ENCODE measurements around the gene MARK2.

Gene MARK2

DNA sequence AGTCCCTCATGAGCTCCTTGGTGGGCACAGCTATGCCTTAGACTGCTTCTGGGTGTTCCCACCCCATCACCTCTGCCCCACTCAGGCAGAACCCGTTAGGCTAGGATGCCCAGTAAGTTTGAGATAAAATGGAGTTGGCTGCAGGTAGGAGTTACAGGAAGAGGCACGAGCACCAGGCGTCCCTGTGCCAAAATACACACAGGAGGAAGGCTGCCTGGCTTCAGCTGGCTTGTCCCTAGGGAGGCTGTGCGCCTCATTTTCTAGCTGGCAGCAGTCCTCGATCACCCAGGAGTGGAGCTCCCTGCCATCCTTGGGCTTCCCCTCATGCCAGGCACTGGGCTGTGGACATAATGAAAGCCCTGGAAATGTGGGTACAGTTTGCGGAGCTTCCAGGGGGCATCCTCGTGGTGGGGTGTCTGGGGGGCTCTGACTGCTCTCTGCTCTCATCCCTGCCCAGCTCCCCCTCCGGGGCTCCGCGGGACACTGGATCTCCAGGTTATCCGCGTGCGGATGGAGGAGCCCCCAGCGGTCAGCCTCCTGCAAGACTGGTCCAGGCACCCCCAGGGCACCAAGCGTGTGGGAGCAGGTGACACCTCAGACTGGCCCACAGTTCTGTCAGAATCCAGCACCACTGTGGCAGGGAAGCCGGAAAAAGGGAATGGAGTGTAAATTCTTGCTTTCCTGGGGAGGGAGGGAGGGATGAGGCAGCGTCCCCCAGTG, 12.3 kb upstream of the MARK2 start:
- DNase-seq (ENCODE audit: insufficient read length, low spot score) = no peak
- FAIRE-seq = no peak

DNA sequence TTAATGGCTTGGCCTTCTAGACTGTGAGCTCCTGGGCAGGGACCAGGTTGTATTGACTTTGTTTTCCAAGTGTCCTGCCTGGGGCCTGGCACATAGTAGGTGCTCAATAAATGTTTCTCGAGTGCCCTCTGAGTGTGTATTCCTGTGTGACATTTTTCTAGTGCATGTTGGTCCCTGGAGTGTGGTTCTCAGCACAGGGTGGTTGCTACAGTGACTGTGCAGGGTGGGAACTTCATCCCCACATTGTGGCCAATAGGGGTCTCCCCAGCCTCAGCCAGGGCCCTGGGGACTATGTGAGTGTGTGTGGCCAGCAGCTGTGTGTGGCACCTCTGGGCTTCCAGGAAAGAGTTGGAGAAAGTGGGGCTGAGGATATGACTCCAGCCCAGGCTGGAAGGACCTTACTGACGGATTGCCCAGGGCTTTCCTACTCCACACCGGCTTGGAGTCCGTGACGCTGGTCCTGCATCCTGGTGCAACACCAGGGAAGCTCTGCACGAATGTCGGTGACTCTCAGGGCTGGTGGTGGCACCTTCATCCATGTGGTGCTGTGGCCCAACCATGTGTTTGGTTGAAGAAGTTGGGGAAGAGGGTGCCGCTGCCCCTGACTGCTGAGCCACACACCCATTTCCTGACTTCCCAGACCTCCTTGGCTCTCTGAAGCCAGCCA, 9.0 kb upstream of the MARK2 start:
- peak; percentile 54 for DNase-seq (ENCODE audit: insufficient read length, low spot score)
- no peak for FAIRE-seq

DNA sequence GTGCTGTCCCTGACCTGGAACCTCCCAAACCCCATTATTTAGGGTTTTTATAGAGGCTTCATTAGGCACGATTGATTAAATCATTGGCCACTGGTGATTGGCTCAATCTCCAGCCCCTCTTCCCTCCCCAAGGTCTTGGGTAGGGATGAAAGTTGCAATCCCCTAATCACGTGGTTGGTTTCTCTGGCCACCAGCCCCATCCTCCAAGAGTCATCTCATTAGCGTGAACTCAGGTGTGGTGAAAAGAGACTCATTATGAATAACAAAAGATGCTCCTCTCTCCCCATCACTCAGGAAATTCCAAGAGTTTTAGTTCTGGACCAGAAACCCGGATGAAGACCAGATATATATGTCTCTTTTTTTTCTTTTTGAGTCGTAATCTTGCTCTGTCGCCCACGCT, 7.6 kb upstream of the MARK2 start:
- no peak for FAIRE-seq

DNA sequence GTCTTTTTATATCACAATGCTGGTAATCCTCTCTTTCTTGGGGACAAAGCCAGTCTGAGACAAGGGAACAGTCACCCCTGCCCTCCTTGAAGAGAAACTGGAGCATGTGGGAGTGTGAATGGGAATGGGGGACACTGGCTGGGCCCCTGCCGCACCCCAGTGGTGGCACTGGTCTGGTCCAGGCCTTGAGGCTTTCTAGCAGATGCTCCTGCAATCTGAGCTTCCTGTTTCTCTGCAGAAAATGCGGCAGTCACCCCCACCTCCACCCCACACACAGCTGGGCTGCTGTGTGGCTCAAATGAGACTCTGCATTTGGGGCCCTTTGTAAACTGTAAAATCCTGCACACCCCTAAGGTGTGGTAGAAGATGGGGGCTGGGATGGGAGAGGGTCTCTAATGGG, 6.6 kb upstream of the MARK2 start:
- DNase-seq (ENCODE audit: insufficient read length, low spot score) = no peak
- no peak for FAIRE-seq

More for the DNA sequence above, 7.6 kb upstream of the MARK2 start:
- no peak for DNase-seq (ENCODE audit: insufficient read length, low spot score)

DNA sequence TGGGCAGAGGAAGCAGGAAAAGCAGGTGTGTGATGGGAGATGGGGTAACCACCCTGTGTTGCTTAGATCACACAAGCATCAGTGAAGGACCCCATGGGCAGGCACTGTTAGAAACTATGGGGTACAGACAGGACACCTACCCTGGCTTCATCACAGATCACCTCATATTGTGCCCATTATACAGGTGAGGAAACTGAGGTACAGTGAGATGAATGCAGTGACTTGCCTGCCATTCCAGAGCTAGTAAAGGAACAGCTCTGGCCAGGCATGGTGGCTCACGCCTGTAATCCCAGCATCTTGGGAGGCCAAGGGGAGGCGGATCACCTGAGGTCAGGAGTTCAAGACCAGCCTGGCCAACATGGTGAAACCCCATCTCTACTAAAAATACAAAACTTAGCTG, 5.9 kb upstream of the MARK2 start:
- no peak for FAIRE-seq

DNA sequence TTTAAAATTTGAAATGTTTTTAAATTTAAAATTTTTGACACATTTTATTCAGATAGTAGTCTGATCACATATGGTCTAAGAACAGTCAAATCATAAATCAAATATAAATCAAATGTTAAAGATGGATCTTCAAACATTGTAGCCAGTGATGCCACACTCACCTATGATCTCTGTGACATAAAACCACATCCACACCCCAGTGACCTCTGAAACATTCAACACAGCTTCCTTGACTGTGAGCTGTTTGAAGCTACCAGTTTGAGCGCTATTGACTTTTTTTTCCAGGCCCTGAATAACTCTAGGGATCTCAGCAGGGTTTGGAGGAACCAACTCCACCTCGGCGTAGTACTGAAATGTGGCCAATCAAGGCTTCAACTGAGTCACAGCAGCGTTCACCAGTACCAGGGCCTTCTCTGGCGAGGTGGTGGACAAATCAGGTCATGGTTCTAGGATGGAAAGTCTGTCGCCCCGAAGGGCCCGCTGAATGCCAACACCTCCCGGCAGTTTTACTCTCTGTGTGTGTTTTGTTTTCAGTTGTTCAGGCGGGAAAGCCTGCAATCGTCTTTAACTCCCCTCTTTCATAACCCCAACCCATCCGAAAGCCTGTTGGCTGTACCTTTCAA, 4.3 kb upstream of the MARK2 start:
- no peak for DNase-seq (ENCODE audit: insufficient read length, low spot score)
- no peak for FAIRE-seq

More for the DNA sequence above, 5.9 kb upstream of the MARK2 start:
- no peak for DNase-seq (ENCODE audit: insufficient read length, low spot score)

DNA sequence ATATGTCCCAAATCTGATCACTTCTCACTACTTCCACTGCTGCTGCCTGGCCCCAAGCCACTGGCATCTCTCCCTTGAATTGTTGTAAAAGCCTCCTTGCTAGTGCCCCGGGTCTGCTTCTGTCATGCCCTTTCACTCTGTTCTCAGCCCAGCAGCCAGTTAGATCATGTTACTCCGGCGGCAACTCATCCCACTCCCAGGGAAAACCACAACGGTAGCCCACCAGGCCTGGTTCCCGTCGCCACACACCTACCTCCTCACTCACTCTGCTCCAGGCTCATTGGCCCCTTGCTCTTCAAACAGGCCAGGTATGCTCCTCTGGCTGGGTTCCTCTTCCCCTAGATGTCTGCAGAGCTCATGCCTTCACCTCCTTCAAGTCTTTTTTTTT, 3.8 kb upstream of the MARK2 start:
- FAIRE-seq (no peak), DNase-seq (ENCODE audit: insufficient read length, low spot score) (no peak)

DNA sequence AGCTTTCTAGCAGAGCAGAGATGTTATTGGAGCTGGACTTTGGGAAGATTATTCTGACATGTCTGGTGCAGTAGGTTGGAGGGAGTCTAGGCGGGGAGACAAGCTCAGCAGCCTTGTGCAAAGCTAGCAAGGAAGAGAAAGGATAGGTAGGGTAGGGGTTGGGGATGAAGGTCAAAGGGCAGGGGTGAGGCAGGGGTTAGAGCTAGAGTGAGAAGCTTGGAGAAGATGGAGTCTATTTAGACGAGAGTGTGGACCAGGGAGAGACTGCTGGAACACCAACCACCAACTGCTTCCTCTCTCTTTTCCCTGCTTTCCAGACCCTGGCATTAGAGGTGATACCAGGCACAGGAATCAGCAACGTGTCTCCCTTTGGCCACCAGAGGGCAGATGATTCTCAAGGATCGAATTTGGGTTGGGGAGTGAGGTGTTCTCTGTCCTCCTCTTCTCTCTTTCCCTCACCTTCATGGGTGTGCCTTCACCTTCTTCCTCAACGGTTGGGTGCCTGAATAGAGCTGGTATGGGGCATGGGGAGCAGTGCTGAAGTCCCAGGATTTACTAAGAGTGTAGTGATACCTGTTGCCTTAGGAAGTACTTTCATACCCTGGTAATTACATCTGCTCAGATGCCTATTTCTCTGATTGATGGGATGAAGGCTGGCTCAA, 1.8 kb upstream of the MARK2 start:
- DNase-seq (ENCODE audit: insufficient read length, low spot score) (peak; percentile 80), FAIRE-seq (no peak)

DNA sequence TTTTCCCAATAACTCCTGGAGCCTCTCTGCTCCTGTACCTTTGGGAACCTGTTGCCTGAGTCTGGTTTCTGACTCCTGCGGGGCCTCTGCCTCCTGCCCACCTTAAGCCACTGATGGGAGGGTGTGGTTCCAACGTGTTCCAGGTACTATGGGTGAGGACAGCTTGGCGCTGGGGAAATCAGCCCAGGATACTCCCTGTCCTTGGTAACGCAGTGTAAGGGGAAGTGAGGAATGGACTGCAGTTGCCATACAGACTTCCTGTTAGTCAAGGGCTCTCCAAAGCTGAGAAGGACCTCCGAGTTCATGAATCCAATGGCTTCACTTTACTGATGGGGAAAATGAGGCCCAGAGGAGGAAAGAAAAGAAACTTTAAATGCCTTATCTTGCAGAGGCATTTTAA, 1.2 kb upstream of the MARK2 start:
- DNase-seq (ENCODE audit: insufficient read length, low spot score) (no peak), FAIRE-seq (no peak)

DNA sequence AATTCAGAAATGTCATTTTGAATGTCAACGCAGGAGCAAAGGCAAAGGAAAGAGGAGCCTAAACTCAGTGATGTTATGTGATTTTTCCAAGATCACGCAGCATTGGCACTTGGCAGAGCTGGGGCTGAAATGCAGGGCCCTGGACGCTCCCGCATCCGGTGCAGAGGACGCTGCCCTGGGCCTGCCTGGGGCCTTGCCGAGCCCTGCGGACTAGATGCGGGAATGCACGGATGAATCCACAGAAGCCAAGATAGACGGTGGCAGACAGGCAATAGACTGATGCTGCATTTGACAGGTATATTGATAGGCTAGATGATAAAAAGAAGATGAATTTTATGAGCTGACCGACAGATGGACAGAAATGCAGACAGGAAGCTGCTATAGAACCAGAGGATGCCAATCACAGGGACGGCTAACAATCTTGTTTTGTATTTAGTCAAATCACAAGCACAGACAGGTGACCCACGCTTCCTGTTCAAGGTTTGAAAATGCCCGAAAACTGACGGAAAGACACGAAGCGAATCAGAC, 696 bp upstream of the MARK2 start:
- FAIRE-seq (no peak), DNase-seq (ENCODE audit: insufficient read length, low spot score) (no peak)

DNA sequence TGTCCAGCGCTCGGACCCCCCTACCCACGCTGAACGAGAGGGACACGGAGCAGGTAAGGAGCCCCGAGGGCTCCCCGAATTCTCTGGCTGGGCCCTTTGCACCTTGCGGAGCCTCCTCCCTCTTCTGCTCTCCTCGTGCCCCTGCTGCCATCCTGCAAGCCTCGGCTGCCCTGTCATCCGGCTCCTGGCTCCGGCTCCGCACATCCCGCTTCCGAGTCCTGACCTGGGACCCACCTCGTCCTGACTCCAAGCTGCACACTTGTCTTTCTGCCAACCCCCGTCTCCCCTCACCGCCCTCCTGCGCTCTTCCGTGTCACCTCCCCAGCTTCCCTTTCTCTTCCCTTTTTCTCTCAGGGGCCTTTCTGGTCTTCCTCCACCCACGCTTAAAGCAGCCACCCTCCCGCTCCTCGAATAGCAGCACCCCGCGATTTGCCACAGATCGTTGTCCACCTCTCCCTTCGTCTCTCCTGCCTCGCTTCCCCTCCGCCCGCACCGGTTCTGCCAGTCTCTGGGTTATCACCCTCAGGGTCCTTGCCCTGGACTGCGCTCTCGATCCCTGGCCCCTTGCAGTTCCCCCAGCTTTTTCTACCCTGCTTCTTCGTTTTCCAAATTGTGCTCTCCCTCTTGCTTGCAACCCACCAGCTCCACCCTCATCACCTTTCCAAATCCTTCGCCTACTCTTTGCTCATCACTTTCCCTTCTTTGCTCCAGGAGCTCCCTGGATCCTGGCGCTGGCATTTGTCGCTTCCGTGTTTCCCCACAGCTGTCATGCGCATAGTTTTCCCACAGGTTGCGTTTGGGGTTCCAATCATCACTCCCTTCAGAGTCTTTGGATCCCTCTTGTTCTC, 822 bp downstream of the MARK2 start:
- DNase-seq (ENCODE audit: insufficient read length, low spot score) (no peak), FAIRE-seq (no peak)

DNA sequence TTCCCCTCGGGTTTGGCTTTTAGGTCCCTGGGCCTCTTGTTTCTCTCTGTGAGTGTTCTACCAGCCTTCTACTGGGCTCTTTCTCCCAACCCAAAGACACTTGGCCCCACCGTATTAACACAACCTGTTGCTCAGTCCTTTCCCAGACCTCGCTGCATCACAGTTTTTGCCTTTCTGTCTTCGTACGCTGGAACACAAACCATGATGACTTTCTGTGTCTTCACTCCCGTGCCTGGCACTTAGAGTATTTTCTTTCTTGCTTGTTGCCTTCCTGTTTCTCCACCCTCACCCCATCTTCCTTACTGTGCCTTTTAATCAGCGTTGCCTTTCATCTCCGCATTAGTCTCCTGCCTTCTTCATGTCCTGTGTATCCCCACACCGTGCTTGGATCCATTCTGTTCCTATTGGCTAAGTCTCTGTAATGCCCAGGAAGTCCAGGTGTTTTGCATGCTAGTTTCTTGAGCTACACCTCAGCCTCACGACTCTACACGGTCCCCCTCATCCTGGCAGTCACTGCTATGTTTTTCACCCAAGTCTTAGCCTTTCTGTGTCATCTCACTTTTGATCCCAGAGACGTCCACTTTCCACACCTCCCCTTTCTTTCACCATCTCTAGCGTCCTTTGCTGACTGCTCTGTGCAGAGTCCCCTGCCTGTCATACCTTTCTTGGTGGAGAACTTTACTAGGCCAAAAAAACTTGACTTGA, 1.6 kb downstream of the MARK2 start:
- FAIRE-seq (no peak), DNase-seq (ENCODE audit: insufficient read length, low spot score) (no peak)

DNA sequence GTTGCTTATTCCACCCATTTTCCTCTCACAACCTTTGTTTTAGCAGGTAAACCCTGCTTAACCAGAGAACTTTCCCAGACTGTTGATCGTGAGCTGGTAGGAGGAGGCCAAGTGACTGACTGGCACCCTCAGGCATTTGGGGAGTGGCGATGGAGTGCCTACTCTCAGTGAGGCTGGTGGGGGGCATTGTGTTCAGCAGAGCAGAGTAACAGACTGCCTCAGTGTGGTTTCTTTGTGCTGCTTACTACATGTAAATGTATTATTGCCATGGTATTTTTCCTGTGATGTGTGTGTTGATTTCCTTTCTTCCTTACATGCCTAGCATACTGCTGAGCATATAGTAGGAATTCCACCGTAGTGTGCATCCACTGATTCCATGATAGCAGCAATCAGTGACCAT, 2.6 kb downstream of the MARK2 start:
- no peak for FAIRE-seq
- DNase-seq (ENCODE audit: insufficient read length, low spot score) = no peak

DNA sequence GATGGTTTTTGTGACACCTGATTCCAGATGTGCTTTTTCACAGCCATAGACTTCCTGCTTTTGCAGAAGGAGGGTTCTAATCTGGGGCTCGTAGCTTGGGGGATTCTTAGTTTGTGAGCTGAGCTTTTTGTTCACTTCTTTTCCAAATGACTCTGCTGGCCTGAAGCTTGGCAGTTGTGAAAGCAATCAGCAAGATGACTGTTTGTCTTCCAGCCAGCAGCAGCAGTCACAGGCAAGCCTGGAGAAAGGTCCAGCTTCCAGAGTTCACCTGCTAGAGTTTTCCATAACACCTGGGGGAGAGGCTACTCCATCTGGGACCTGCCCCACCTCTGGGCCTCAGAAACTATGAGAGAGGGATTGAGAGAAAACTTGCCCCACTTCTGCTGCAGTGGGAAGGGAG, 4.1 kb downstream of the MARK2 start:
- no peak for DNase-seq (ENCODE audit: insufficient read length, low spot score)
- no peak for FAIRE-seq

DNA sequence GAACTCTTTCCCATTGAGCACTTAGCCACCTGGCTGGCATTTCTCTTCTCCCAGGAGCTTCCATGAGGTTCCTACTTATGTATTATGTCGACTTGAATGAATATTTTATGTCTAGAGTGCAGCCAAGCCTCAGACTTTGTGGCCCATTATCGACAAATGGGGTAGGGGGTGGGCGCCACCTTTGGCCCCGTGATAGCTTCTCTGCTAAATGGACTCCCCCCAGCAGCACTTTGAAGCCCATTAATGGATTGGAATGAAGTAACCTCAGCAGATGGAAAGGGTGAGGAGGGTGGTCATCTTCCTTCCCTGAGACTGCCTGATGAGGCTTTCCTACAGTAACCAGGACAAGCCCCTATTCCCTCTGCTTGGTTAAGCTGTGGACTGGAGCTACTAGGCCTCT, 5.9 kb downstream of the MARK2 start:
- FAIRE-seq (no peak), DNase-seq (ENCODE audit: insufficient read length, low spot score) (no peak)

DNA sequence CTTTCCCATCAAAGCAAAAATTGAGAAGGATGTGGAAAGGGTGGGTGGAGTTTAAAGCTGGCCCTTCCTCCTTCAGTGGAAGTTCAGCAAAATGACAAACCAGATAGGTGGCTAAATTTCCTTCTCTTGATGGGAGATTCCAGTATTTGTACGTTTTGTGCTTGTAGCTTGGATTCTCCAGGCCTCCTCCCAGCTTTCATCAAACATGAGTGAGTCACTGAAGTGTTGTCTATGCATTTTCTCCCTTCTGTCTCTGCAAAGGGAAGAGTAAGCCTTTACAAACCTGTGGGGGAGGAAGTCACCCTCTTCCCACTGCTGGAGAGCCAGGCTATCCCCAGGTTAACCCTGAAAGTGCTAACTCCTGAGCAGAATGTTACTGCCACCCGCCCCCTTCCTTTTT, 6.4 kb downstream of the MARK2 start:
- FAIRE-seq (no peak), DNase-seq (ENCODE audit: insufficient read length, low spot score) (no peak)

DNA sequence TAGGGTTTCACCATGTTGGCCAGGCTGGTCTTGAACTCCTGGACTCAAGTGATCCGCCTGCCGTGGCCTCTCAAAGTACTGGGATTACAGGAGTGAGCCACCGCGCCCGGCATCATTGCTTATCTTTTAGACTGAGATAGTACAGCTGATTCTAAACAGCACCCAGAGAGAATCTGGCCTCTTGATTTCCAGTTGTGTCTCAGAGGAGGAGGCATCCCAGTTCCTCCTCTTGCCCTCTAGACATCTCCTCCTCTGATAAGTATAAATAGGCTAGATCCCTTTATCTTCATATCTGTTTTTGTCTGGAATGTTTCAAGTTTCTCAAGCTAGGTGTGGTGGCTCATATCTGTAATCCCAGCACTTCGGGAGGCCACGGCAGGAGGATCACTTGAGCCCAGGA, 7.0 kb downstream of the MARK2 start:
- DNase-seq (ENCODE audit: insufficient read length, low spot score) (no peak), FAIRE-seq (no peak)

DNA sequence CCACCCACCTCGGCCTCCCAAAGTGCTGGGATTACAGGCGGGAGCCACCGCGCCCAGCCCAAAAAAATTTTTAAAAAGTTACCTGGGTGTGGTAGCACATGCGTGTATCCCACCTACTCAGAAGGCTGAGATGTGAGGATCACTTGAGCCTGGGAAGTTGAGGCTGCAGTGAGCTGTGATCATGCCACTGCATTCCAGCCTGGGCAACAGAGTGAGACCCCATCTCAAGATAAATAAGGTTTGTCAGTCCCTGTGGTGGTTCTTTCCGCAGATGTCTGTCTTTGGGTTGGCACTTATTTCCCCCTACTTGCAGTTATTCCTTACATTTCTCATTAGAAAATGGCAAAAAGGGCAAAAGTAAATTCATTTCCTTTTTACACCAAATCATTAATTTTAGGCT, 8.0 kb downstream of the MARK2 start:
- DNase-seq (ENCODE audit: insufficient read length, low spot score) (no peak), FAIRE-seq (no peak)

DNA sequence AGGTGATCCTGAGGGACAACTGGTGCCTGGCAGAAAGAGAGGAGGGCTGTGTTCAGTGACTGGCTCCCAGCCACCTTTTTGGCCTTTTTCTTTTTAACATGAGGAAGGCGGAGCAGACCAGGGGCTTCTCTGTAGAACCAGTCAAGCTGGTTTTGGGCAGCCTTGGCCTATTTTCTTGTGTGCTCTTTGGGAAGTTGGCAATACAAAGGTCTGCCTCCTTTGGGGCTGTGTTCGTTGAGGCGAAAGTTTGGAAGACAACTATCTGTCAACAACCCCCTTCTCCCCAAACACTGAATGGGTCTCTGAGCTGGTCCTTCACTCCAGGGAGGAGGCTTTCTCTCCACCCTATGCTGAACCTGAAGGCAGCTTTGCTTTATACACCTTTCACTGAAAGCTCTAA, 8.5 kb downstream of the MARK2 start:
- FAIRE-seq (no peak), DNase-seq (ENCODE audit: insufficient read length, low spot score) (no peak)

DNA sequence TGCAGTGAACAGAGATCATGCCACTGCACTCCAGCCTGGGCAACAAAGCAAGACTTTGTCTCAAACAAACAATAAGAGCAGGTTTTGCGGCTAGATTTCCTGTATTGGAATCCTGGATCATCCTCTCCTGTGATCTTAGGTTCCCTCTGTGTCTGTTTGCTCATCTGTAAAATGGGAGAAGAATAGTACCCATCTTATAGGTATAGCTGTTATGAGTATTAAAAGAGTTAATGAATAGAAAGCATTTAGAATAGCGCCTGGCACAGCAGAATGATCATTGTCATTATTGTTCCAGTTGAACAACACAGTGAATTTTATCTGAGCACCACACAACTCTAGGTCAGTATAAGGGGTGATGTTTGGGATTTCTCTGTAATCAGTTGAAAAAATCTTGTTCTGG, 10.8 kb downstream of the MARK2 start:
- DNase-seq (ENCODE audit: insufficient read length, low spot score) (no peak), FAIRE-seq (no peak)
